22Rv1 (cell line): ENCODE measurements around the gene CABLES1.
"Not testable (repeated sequence)": the region's sequence is repeated elsewhere in the genome, so short reads cannot be mapped to it uniquely, and the experiment has no call there.

Source experiments
- ZFX ChIP-seq: fragments of 450-650 bp; IDR thresholded peaks from 2 replicates; pipeline ENCODE4 v1.6.1; 2017; ENCODE audit warnings: antibody characterized with exemption, borderline replicate concordance
- TF ChIP-seq, protein P1 (sequence below): fragments of 450-650 bp; IDR thresholded peaks from 2 replicates; pipeline ENCODE4 v1.5.1; 2017; ENCODE audit warnings: mild to moderate bottlenecking

DNA sequence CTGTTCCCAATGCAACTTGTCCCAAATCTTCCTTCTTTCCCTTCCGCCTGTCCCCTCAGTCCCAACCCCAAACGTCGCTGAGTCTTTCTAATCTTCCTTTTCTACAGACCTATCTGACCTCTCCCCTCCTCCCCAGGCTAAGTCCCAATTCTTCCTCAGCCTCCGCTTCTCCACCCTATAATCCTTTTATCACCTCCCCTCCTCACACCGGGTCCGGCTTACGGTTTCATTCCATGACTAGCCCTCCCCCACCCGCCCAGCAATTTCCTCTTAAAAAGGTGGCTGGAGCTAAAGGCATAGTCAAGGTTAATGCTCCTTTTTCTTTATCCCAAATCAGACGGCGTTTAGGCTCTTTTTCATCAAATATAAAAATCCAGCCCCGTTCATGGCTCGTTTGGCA is 150.3 kb downstream of the CABLES1 start:
- TF ChIP-seq, protein P1, sequence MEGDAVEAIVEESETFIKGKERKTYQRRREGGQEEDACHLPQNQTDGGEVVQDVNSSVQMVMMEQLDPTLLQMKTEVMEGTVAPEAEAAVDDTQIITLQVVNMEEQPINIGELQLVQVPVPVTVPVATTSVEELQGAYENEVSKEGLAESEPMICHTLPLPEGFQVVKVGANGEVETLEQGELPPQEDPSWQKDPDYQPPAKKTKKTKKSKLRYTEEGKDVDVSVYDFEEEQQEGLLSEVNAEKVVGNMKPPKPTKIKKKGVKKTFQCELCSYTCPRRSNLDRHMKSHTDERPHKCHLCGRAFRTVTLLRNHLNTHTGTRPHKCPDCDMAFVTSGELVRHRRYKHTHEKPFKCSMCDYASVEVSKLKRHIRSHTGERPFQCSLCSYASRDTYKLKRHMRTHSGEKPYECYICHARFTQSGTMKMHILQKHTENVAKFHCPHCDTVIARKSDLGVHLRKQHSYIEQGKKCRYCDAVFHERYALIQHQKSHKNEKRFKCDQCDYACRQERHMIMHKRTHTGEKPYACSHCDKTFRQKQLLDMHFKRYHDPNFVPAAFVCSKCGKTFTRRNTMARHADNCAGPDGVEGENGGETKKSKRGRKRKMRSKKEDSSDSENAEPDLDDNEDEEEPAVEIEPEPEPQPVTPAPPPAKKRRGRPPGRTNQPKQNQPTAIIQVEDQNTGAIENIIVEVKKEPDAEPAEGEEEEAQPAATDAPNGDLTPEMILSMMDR, result not testable (repeated sequence)
- TF ChIP-seq ZFX, result not testable (repeated sequence)
